IPS DF 6.9 (cell line): ENCODE measurements around the gene BTBD6.
"Not testable (repeated sequence)": the region's sequence is repeated elsewhere in the genome, so short reads cannot be mapped to it uniquely, and the experiment has no call there.

ENCODE experiments used
- DNase-seq: peaks from one replicate; pipeline ENCODE4 v3.0.0-alpha.2; 2013; ENCODE audit warnings: low read depth, low spot score
- H3K27ac ChIP-seq: one replicate; pipeline ENCODE4 v1.5.1; 2013; ENCODE audit warnings: low read length, control low read depth
- H3K27me3 ChIP-seq: 2 replicates; pipeline ENCODE4 v1.6.1; 2013; ENCODE audit warnings: mild to moderate bottlenecking, low read length; ENCODE audit not compliant: control insufficient read depth, insufficient read depth
- H3K36me3 ChIP-seq: 2 replicates; pipeline ENCODE4 v1.6.1; 2013; ENCODE audit warnings: low read length; ENCODE audit not compliant: control insufficient read depth, insufficient read depth
- H3K4me1 ChIP-seq: 2 replicates; pipeline ENCODE4 v1.6.1; 2013; ENCODE audit warnings: low read length; ENCODE audit not compliant: control insufficient read depth, insufficient read depth
- H3K4me3 ChIP-seq: 2 replicates; pipeline ENCODE4 v1.5.1; 2013; ENCODE audit warnings: mild to moderate bottlenecking, low read length
- H3K9me3 ChIP-seq: 2 replicates; pipeline ENCODE4 v1.6.1; 2013; ENCODE audit warnings: low read length, inconsistent platforms; ENCODE audit not compliant: control insufficient read depth, insufficient read depth
- WGBS: extraction: QIAGEN DNeasy Blood & Tissue Kit; methylation state at CpG from one replicate; pipeline ENCODE4 v1.1.7; 2013; ENCODE audit warnings: mixed read lengths, missing lambda C conversion rate; ENCODE audit not compliant: insufficient read length, insufficient coverage; 5-methylcytosine and 5-hydroxymethylcytosine counted together

BTBD6 gene

DNA sequence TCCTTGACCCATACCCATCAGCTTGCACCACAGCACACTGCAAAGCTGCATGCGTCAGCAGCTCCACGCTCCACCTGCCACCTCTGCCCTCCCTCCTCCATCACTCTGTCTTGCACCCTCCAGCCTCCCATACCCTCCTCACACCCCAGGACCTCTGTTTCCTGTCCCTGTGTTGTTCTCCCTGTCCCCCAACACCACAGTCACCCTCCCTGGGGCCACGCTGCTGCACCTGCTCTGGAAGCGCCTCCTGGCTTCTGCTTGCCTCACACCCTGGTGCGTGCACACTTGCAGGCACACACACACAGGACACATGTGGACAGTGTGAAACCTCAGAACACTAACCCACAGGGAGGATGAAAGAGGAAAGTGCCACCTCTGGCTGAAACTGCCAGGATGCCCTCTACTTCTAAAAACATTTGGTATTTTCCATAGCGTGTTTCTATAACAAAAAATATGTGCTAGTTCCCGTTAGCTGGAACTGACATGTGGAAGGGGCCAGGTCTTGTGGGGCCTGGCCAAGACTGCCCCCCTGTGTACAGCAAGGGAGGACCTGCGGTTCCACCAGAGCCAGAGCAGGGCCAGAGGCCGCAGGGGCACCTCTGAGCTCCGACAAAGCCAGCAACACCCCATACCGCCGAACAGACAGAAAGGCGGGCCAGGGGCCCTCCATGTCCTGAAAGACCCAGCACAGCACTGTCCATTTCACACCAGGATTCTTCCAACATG is 42.5 kb downstream of the BTBD6 start:
- no peak for DNase-seq
- Histone ChIP-seq H3K27ac (no peak overlapping the region), H3K36me3 (no peaks in the 10 kb centered on the region), H3K4me3 (no peak overlapping the region), H3K4me1 (no peaks in the 10 kb centered on the region), H3K9me3 (no peaks in the 10 kb centered on the region; the same call in 1 of the 2 replicates), H3K27me3 (no peaks in the 10 kb centered on the region)
- no CpG with 5 or more reads among the region's 13 CpGs for WGBS

DNA sequence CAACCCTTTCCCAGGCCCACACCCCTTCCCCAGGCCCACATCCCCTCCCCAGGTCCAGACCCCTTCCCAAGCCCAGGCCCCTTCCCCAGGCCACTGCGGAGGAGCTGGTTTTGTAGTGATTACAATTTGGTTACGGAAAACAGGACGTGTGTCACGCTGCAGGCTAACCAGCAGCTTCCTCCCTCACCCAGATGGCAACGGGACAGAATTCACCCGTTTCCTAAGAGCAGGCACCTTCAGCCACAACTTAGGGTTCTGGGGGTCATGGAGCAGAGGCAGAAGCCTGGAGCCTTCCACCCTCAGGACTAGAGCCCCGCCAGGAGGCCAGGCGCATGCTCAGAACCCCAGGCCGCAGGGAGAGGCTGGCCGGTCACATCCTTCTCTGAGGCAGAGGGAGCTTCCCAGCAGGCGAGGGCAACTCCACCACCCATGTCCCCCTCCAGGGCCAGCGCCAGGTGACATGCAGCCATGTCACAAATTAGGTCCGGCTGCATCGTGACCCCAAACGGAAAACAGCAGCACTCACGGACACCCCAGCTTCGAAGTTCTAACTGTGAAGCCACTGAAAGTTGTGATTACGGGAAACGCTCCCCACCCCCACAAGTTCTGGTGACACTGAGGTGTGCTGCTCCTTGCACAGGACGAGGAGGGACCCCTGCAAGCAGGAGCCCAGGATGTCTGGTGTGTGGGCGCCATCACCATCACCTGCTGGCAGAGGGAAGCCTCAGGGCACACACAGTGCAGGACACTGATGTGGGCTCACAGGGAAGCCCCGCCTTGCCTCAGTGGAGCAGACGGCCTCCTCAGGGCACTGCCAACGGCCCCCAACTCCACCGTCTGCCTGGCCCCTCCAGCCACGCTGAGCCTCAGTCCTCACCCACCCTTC is 44.7 kb downstream of the BTBD6 start:
- Histone ChIP-seq H3K36me3 (no peaks in the 10 kb centered on the region), H3K27me3 (no peaks in the 10 kb centered on the region), H3K4me3 (no peak overlapping the region), H3K4me1 (no peaks in the 10 kb centered on the region), H3K27ac (no peak overlapping the region), H3K9me3 (no peaks in the 10 kb centered on the region; the same call in 1 of the 2 replicates)
- DNase-seq, result no peak
- no CpG with 5 or more reads among the region's 26 CpGs for WGBS

DNA sequence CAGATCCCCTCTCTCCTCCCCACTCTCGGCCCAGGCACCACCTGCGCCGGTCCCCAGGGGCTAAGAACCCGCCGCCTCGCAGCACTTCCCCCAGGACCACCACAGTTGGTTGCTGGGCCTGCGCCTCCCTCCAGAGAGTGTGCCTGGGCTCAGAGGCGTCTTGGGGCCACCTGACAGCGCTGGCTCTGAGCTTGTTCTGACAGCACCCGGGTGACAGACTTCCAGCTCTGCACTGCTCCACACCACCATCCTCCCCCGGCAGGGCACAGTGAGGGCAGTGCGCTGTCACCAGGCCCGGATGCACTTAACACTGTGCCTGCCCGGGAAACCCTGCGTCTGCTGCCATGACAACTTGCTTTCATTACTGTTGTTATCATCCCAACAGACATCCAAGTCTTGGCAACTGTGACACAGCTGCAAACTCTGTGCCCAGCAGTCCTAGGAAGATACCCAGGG is 45.8 kb downstream of the BTBD6 start:
- no peaks in the 10 kb centered on the region for H3K36me3 ChIP-seq
- H3K9me3 ChIP-seq, result no peaks in the 10 kb centered on the region; the same call in 1 of the 2 replicates
- no peak overlapping the region for H3K4me3 ChIP-seq
- no peaks in the 10 kb centered on the region for H3K4me1 ChIP-seq
- H3K27ac ChIP-seq, result no peak overlapping the region
- H3K27me3 ChIP-seq, result no peaks in the 10 kb centered on the region
- no peak for DNase-seq
- WGBS, result no CpG with 5 or more reads among the region's 15 CpGs

DNA sequence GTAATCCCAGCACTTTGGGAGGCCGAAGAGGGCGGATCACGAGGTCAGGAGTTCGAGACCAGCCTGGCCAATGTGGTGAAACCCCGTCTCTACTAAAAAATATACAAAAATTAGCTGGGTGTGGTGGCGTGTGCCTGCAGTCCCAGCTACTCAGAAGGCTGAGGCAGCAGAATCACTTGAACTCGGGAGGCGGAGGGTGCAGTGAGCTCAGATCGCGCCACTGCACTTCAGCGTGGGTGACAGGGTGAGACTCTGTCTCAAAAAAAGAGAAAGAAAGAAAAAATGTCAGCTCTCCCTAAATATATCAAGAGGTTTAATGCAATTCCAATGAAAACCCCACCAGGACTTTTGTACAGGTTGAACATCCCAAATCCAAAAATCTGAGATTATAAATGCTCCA is 49.0 kb downstream of the BTBD6 start:
- WGBS, result no CpG with 5 or more reads among the region's 11 CpGs
- not testable (repeated sequence) for H3K4me3 ChIP-seq, H3K27me3 ChIP-seq, H3K9me3 ChIP-seq, DNase-seq, H3K27ac ChIP-seq, H3K4me1 ChIP-seq, H3K36me3 ChIP-seq

DNA sequence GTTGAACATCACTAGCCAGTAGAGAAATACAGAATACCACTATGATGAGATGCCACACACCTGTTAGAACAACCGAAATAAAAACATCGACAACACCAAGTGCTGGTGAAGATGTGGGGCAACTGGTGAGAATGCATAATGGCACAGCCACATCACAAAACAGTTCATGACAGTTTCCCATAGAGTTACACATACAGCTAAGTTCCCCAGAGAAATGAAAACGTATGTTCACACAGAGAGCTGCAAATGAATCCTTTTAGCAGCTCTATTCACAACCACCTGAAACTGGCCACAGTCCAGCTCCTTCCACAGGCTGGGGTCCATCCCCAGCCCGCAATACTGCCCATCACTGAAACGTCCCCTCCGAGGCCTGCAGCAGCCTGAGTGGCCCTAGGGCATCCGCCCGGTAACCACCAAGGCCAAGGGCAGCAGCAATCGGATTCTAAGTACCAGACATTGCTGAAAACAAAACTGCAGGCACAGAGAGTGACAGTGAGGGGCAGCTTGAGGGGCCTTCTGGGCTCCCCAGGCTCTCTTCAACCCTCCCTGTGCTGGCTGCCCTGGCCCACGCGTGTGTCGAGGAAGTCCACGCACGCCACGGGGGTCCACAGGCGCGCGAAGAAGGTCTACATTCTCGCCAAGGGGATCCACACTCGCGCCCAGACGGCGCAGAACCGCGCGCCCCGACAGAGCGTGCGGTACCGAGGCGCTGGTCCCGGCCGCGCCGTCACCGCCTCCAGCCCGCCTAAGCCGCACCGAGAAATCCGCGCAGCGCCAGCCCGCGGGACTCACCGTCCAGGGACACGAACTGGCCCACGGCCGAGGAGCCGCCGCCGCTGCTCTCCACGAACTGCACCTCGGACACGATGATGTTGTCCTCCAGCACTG is 51.6 kb downstream of the BTBD6 start:
- Histone ChIP-seq H3K4me3 (peak overlapping the region; percentile 83), H3K36me3 (no peaks in the 10 kb centered on the region), H3K27ac (no peak overlapping the region), H3K9me3 (no peaks in the 10 kb centered on the region), H3K27me3 (no peaks in the 10 kb centered on the region; the same call in 1 of the 2 replicates), H3K4me1 (no peaks in the 10 kb centered on the region)
- no CpG with 5 or more reads among the region's 54 CpGs for WGBS
- no peak for DNase-seq
